ENCODE data around the gene ZIC1.

ZIC1 gene

DNA sequence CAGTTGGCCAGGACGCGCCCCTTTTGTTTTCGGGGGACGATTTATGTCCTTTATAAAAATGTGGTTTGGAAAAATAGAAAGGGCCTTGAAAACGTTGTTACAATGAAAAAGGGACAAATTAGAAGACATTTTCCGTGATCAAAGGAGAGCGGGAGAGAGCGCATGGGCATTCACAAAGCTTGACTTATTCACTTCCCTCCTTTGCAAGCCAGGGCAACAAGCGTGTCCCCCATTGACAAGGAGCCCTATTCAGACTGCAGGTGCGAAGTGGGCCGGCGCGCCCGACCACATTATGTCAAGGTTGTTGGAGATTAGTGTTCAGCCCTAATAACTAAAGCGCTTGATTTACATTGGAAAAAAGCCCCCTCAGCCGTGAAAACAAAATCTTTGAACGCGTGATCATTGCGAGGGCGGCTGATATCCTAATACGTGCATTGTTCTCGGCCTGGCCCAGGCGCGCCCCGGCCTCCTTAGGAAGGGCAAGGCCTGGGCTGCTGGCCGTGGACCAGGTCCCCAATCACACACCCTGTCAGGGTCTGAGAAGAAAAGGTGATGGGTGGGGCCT lies 28.7 kb upstream of the ZIC1 start:
- DNase-seq (ENCODE audit: low spot score): no peak

DNA sequence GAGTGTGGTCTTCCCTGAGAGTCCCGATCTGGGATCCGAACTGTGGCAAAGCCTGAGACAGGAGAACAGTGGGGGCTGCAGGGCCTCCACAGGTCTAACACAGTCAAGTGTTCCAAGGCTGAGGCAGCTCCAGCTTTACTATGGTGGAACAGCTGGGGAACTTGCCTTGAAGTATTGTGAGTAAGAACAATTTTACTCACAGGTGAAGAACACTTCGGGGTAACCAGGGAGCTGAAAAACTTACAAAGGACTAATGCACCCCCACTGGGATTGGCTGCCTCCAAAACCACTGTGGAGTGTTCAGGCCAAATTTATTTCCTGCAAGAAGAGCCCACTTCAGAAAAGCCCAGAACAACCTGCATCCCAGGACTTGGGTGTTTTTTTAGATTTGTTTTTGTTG lies 28.2 kb upstream of the ZIC1 start:
- DNase-seq (ENCODE audit: low spot score): no peak

DNA sequence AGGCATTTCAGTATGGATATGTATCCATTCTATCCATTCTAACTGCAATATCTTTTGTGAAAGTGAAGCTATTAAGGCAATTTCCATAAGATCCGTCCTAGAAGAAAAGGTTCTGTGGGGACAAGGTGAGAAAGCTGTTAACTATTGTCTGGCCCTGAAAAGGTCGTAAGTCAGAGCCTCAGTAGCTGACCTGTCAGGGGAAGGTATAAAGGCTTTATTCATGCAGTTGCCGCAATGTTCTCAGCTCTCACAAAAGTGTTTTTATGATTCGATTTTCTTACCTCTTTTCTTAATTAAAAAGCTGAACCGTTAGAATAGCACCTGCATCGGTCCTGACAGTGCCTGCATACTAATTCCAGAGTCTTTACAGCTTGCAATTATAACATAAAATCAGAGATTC lies 27.6 kb upstream of the ZIC1 start:
- DNase-seq (ENCODE audit: low spot score): no peak

DNA sequence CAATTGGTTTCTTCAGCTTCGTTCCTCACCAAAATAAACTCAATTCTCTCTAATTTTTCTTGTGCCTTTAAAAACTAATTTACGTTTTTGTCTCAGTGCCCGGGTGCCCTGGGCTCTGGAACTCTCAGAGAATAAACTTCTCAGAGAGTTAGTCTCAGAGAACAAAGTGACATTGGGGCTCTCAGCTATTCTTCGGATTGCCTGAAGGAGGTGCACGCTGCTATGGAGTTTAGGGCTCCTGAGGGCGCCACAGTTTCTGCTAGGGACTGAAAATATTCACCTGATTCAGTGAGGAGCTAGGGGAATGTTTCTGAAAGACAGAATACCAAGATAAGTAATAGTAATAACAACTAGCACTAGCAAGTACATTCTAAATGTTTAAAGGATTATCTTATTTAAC lies 25.5 kb upstream of the ZIC1 start:
- DNase-seq (ENCODE audit: low spot score): no peak

DNA sequence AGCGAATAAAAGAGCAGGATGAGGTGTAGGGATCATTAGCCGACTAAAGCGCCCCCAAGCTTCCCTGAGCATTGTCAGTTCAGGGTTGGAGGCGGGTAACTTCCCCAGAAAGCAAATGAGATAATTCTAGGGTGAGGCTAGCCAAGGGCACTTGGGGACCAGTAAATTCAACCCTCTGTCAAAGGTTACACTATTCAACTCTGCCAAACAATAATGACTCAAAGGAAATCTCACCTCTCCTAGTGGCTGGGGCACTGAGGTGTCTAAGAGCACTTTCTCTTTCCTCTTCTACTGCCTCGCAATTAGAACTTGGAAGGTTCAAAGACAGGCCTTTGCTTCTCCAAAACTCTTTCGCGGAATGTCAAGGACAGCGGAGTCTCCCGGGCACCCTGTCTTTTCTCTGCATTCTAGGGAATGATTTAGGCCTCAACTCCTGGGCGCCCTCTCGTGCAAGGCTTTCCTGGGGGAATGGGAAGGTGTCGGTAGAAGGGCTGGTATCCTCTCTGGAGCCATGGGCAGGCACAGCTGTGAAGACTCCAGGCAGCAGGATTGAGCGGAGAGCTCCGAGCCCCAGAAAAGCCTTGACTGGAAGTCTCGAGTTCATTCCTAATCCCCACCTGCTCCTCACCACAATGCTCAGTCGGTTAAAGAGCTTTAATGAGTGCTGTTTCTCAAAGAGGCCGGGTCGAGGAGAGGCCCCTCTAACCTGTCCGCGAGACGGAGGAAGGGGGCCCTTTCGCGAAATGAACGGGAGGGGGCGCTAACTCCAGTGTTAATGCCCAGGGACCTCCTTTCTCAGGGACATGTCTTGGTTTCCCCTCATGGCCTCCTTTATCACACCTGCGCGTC lies 24.7 kb upstream of the ZIC1 start:
- no peak for DNase-seq (ENCODE audit: low spot score)

DNA sequence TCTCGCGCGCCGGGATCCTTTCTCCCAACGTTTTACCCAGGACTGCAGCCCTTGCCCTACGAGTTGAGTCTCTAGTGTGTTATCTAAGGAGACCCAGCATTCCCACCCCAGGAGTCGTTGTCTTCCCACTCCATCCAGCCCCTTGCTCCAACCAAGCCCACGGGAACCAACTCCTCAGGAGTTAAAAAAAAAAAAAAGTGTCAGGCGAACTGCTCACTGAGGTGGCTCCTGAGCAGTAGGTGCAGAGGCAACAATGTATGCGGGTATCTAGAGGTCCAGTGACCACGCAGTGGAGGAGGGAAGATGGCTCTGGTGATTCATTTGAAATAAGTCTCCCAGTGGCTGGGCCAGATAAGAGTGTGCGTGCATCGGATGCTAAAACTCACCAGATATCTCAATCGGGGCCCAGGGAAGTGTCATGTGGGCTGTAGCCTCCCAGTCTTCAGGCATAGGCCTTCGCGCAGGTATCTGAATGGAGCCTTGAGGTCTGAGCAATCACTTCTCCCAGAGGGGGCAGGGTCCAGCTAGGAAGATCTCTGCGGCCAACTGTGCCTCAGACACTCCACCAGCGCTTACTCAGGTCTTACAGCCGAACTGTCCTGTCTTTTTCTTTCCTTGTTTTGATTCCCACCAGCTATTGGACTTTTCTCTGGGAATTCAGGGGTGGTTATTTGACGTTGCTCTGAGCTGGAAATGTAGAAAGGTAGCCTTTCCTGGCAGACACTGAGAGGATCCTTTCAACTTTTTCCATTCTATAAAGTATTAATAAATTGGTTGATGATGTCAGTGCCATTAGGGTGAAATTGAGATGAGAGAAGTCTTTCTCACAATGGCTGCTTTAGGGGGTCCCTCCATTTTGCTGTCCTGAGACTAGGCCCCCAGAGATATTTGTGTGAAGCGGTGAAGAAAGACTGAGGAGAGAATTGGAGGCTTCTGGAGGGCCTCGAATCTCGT lies 23.8 kb upstream of the ZIC1 start:
- DNase-seq (ENCODE audit: low spot score): no peak

DNA sequence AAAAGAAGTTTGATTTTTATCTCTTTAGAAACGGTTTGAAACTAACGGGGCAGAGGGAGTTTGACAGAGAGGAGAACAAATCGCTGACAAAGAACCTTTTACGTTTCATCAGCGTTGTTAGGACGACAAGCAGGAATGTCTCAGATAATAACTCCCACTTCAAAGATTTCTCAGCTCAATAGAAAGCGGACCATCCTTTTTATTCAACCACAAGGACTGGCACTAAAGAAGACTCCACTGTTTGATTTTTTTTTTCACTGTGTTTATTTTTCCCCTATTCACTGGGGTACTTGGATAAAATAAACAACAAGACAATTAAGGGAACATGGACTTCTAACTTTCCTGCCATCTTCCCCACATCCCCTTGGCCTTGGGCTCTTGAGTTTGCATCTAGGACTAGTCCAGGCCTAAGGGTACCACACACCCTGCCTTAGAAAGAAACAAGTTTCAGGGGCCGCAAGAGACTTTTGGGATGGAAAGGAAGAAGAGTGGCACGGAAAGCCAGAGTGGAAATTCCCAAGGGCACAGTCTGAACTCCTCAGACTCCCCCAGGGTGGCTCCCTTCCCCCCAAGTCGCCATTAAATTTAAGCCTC lies 21.8 kb upstream of the ZIC1 start:
- no peak for DNase-seq (ENCODE audit: low spot score)

DNA sequence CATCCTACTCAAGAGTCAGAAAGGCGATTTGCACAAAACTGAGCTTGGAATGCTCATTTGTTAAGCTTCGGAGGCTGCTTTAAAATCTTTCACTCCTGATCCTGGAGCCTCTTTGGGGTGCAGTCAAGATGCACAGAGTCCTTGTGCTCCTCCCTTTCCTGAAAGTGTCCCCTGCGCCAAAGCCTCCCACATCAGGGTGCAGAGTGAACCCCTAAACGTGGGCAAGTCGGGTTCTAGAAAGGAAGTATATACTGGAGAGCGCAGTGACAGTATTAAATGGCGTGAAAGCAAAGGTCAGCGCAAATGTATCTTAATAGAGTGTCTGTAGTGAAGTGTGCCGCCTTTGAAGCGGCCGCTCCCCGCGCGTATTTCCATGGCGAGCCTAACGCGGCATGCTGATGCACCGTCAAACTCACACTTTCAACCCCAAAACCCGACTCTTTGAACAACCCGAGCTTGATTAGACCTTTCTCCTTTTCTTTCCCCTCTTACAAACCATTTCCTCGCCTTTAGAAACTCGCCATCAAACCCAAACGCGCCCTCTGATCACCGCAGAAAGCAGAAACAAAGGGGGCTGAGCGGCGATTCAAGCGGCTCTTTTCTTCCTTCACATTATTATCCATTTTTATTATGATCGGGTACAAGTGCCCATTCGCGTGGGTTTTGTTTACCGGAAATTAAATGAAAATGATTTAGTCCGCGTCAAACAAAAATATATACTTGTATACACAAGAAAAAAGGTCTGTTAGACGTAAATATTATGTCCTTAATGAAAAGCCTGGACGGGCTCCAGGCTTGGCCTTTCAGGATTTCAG lies 21.1 kb upstream of the ZIC1 start:
- DNase-seq (ENCODE audit: low spot score): no peak

DNA sequence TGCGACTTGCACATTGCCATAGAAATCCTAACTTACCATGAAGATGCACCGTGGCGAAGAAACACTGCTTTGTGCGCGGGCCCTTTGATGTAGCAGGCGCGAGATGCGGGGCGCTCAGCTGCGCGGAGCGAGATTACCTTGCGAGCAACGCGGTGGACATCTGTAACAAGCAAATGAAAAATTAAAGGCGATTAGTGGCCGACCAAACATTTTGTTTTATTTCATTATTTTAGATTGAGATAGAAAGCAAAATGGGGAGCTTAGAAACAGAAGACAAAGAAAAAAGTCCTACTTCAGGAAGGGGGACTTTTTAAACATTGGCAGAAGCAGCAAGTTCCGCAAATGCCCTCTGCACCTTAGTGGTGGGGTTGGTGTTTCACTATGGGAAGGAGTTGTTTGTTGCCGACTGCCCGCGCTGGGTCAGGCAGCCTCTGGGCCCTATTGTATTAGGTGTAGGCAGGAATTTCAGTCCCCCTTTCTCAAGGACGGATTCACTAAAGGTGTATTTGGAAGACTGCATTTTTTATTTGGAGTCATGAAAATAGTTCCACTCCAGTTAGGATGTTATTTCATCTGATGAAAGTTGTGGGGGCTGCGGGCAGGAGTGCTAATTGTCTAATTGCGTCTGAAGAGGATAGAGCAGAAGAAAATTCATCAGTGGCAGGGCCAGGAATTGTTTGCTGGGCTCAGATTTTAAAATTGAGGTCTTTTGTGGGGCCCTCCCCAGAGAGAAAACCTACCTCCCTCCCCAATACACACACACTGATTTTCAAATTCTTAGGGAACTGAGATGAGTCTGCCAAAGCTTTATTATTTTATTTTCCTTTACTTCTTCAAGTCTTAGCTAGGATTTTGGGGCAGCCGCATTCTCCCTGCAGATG lies 20.2 kb upstream of the ZIC1 start:
- no peak for DNase-seq (ENCODE audit: low spot score)

DNA sequence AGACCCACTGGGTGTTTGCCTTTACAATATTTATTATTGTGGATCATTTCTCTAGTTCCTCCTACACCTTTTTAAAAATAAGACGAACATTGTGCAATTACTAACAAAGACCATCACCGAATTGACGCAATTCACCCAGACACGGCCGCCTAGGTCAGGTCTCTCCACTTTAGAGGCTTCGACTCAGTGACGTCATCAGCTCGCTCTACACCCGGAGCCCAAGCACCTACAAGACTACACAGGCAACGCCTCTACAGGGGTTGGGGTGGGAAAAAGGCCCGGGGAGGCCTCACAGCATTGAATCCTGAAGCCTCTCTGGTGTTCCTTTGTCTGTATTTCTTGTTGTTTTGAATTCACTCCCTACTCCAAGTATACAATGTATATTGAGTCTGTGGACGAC lies 19.4 kb upstream of the ZIC1 start:
- no peak for DNase-seq (ENCODE audit: low spot score)

DNA sequence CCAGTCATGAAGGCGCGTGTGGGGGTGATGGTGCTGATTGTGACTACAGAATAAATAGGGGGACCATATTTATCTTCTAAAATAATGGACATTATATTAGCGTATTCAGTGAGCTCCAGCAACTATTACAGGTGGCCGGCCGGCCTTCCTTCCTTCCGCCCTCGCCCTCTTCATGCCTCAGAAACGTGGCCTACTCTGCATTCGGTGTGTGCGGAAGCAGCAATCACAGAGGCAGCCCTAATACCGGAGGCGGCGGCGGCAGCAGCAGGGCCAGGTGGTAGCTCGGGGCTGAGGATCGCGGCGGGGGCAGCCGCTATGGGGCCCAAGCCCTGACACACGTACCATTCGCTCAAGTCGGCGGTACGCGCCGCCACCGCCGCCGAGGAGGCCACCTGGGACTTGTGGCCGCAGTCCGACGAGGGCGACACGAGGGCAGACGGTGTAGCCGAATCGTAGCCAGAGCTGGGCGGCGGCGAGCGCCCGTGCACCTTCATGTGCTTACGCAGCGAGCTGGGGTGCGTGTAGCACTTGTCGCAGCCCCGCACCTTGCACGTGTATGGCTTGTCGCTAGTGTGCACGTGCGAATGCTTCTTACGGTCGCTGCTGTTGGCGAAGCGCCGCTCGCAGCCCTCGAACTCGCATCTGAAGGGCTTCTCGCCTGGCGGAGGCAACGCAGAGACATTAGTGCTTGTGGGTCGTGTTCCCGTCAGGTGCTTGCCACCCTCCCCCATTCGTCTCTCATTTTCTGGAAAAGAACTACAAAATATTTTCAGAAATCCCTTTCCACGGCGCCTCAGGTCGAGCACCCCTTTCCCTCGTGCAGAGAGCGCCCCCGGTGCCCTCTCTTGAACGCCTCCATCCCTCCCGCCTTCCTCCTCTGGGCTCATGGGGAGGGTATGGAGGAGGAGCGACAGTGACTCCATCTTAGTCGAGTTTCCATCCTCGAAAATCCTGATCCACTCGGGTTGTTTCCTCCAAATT lies 18.3 kb upstream of the ZIC1 start:
- no peak for DNase-seq (ENCODE audit: low spot score)

DNA sequence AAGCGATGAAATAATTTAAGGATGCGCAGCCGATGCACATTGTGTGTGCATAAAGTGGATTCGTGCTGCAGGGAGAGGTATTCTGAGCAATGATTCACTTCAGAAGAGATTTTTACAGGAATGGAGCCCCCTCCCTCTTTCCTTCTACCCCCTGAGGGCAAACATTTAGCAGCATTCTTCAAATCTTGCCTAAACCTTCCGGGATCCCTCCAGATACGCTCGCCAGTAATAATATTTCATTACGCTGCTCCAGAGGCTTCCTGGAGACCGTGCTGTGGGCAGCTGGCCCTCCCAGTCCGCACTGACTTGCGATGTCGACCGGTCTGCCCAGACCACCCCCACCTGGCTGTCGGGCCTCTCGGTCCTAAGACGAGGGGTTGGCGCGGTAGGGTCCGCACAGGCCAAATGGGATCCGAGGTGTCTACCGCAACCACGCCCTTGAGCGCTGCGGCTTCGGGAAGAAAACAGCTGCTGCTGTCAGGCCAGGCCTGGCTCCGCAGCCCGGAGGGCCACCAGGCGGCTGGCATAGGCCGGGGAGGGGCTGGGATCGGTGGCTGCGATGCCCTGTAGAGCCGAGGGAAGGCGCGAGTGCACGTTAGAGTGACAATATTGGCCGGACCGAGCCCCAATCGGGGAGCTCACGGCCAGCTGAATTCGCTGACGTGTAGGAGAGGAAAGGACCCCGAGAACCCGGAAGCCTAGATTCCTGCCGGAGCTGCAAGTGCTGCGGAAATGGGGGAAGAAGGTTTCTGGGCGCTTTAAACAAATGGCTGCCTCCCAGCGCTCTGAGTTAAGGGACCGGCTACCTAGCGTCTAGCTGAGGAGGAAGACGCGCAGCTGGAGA lies 17.2 kb upstream of the ZIC1 start:
- DNase-seq (ENCODE audit: low spot score): no peak

DNA sequence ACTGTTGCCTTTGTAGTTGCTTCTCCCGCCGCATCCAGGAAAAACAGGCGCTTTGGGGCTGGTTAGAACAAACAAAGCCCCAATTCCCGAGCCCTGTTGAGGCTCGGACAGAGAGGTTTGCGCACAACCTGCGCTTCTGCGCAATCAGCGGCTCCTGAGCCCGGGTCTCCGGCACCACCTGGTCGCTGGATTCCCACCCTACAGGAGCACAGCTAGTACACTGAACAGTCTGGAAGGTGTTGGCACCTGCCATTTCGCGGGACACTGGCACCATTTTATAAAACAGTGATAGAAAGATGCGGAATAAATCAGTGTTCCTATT lies 16.6 kb upstream of the ZIC1 start:
- DNase-seq (ENCODE audit: low spot score): no peak

DNA sequence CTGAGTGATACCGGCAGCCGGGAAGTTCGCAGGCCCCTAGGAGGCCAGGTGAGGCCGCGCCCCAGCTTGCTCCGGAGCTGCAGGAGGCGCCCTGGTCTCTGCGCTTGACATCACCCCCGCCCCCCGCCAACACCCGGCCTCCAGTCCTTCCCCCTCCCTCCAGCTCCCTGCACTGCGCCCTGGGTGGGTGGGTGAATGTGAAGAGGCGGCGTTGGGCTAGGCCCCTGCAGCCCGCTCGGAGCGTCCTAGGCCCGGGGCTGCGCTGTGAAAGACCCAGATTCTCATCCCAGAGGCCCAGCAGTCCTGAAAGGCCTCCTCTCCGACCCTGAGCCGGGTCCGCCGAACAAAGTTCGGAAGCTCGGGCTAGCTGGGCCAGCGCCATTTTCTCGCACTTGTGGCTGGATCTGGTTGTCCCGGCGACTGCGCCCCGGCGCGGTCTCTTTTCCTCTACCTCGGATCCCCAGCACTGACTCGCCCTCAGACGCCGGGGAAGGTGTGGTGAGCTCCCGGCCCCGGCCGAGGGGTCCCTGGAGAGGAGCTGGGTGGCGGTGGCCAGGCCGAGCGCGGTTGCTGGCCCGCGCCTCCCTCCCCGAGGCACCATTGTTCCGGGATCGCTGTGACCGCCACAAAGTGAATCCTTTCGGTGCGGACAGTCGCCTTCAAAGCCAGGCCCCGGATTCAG lies 15.8 kb upstream of the ZIC1 start:
- DNase-seq (ENCODE audit: low spot score): no peak

DNA sequence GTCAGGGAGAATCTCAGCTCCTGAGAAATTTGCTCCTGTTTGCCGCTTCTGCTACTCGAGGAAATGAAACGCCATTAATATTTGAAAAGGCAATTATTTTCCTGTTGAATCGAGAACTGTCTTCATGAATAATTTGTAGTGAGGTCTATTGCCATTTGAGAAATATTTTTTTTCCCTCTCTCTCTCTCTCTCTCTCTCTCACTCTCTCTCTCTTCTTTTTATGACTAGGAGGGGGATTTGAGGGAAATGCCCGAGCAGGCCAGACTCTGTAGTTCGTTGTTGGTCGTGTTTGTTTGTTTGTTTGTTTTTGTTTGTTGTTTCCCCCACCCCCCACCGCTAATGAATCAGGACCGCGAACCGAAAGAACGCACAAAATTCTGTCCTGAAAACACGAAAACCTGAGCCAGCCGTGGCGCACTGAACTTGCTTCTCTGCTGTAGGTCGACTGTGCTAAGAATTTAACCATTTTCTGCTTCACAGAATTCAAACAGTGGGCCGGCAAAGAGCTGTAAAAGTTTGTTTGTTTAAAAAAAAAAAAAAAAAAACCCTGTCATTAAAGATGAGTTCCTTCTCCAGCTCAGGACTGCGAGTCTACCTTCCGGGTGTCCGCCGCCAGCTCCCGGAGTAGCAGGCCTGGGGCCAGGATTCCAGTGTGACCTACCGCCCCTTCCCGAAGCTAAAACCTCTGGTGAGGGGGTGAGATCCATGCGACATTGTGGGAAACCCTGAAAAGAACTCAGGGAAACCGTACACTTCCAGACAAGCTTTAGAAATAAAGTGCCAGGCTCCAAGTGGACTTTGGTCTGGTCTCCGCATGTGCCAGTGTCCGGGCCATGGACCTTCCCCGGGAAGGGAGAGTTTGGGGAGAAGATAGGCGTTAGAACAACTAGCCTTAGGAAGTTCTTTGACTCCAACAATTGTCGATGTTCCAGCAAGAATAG lies 15.0 kb upstream of the ZIC1 start:
- DNase-seq (ENCODE audit: low spot score): no peak

DNA sequence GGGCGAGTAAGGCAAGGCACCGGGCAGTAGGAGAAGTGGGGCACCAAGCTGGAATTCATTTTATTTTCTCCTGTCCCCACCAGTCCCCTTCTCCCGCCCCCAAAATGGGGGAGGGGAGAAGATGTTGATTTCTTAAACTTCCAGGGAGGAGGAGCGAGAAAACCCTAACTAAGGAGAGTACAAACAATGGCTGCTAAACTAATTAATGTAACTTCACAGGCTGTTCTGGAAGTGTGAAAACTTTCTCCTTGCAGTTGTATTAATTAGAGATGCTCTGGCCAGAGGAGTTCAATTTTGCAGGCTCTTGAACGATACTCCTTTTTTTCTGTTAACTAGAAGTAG lies 14.3 kb upstream of the ZIC1 start:
- no peak for DNase-seq (ENCODE audit: low spot score)

Data from kidney capillary endothelial cell (primary cell).